ENCODE data around the gene MYO6. TPM values are rescaled to one million over a fixed set of nuclear protein-coding genes. Genes with fewer than 3 reads are reported as not detected.

MYO6 gene
- total RNA-seq, 1 experiment from 2014 or later = 46.9 TPM

DNA sequence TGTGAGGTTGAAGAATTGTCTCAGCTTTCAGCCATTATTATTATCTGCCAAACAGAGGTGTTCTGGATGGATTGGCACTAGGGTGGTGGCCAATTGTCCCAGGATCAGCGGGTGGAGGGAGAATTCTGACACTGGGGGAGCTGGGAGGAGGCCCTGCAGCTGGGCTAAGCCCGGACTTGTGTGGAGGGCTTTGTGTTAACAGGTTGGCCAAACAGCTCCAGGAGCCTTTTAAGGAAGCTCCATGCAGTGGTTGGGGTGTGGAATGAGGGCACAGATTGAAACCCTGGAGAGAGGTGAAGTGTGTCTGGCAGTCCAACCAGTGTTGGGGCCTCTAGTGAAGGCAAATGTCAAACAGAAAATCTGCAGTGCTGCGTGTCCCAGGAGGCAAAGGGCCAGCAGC, 187.6 kb downstream of the MYO6 start:
- Histone ChIP-seq H3K9ac (ENCODE audit: extremely low read depth, insufficient read length, low read length) (no peak overlapping the region), H2AFZ (ENCODE audit: low read length) (no peak overlapping the region), H3K4me2 (ENCODE audit: insufficient read depth, insufficient read length, low read length) (no peak overlapping the region), H3K14ac (ENCODE audit: insufficient read depth, low read length) (no peak overlapping the region), H2BK15ac (ENCODE audit: low read depth, low read length) (no peak overlapping the region), H3K56ac (ENCODE audit: insufficient read length, low read depth, low read length) (no peak overlapping the region), H3K18ac (ENCODE audit: insufficient read length, low read depth, low read length) (no peak overlapping the region), H3K4me1 (ENCODE audit: insufficient read depth, low read length) (peaks cover 2% of the 10 kb centered on the region; the same call in 1 of the 2 replicates), H3T11ph (ENCODE audit: low read length) (no peak overlapping the region), H2BK5ac (ENCODE audit: insufficient read length, low read length) (no peak overlapping the region), H4K5ac (ENCODE audit: insufficient read length, low read depth, low read length) (no peak overlapping the region), H2AK5ac (ENCODE audit: insufficient read length, low read length) (no peak overlapping the region), H3K9me3 (ENCODE audit: control insufficient read depth, low read depth, low read length) (no peaks in the 10 kb centered on the region), H2BK120ac (ENCODE audit: low read depth, low read length, poor library complexity, severe bottlenecking) (no peak overlapping the region), H3K27ac (ENCODE audit: insufficient read length, low read depth, low read length) (no peak overlapping the region), H3K79me2 (ENCODE audit: insufficient read depth, low read length) (no peaks in the 10 kb centered on the region), H4K91ac (ENCODE audit: insufficient read length, low read depth, low read length) (no peak overlapping the region), H3K27me3 (ENCODE audit: insufficient read depth, low read length) (peaks cover 5% of the 10 kb centered on the region; the same call in 1 of the 2 replicates), H2BK12ac (ENCODE audit: insufficient read length, low read depth, low read length) (no peak overlapping the region), H4K8ac (replicated peaks; ENCODE audit: insufficient read length, low read depth, low read length) (no peak overlapping the region), H3K23ac (ENCODE audit: insufficient read length, low read depth, low read length) (no peak overlapping the region), H3K23me2 (ENCODE audit: insufficient read length, low read depth, low read length, poor library complexity, severe bottlenecking) (peaks cover 5% of the 10 kb centered on the region), H2BK20ac (ENCODE audit: low read depth, low read length, poor library complexity, severe bottlenecking) (no peak overlapping the region), H3K79me1 (ENCODE audit: insufficient read depth, low read depth, low read length, poor library complexity, severe bottlenecking) (no peaks in the 10 kb centered on the region), H3K4ac (ENCODE audit: low read depth, low read length) (no peak overlapping the region), H4K20me1 (ENCODE audit: control insufficient read depth, insufficient read depth, insufficient read length) (no peaks in the 10 kb centered on the region)
- Mint-ChIP-seq H3K4me1 (peaks cover 22% of the 10 kb centered on the region in 2 experiments), H3K27ac (no peak overlapping the region; a peak in 1 of 7 replicates), H3K36me3 (ENCODE audit: insufficient read depth in 1 of 3, low read depth in 3 of 3) (no peaks in the 10 kb centered on the region), H3K27me3 (ENCODE audit: low read depth) (peaks cover 55% of the 10 kb centered on the region), H3K9me3 (peaks cover 0 to 6% of the 10 kb centered on the region in 2 experiments; a peak in 1 of 5 replicates), H3K4me3 (no peak overlapping the region)
- WGBS (ENCODE audit: extremely low coverage, insufficient read length, low lambda C conversion rate) = no CpG with 5 or more reads among the region's 3 CpGs
- no peak for DNase-seq
- TF ChIP-seq, protein P1, sequence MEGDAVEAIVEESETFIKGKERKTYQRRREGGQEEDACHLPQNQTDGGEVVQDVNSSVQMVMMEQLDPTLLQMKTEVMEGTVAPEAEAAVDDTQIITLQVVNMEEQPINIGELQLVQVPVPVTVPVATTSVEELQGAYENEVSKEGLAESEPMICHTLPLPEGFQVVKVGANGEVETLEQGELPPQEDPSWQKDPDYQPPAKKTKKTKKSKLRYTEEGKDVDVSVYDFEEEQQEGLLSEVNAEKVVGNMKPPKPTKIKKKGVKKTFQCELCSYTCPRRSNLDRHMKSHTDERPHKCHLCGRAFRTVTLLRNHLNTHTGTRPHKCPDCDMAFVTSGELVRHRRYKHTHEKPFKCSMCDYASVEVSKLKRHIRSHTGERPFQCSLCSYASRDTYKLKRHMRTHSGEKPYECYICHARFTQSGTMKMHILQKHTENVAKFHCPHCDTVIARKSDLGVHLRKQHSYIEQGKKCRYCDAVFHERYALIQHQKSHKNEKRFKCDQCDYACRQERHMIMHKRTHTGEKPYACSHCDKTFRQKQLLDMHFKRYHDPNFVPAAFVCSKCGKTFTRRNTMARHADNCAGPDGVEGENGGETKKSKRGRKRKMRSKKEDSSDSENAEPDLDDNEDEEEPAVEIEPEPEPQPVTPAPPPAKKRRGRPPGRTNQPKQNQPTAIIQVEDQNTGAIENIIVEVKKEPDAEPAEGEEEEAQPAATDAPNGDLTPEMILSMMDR (conservative IDR thresholded peaks at IDR 0.05) = no peak

Data from H9 (cell line).